NCI-H2081 treated with DMSO at 0.1 percent for 48 hours (cell line): ENCODE measurements around the gene RUNX2.

ENCODE experiments used
- DNase-seq: peaks from one replicate; lab custom pipeline; 2025; lab: John Stamatoyannopoulos, UW

Gene RUNX2

DNA sequence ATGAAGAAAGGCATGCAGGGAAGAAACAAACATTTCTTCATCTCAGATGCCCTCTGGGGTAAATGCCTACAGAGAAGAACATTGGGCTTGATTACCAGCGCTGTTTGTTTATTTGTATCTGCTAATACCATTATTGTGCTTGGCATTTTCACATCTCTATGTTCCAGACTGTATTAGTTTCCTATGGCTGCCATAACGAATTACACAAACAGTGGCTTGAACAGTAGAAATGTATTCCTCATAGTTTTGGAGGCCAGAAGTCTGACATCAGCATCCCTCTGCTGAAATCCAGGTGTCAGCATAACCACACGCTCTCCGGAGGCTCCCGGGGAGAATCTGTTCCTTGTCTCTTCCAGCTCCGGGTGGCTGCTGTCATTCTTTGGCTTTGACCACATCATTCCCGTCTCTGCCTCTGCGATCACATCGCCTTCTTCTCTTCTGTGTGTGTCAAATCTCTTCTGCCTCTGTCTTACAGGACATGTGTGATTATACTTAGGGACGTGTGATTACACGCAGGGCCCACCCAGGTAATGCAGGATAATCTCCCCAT, 291.2 kb downstream of the RUNX2 start:
- no peak for DNase-seq

DNA sequence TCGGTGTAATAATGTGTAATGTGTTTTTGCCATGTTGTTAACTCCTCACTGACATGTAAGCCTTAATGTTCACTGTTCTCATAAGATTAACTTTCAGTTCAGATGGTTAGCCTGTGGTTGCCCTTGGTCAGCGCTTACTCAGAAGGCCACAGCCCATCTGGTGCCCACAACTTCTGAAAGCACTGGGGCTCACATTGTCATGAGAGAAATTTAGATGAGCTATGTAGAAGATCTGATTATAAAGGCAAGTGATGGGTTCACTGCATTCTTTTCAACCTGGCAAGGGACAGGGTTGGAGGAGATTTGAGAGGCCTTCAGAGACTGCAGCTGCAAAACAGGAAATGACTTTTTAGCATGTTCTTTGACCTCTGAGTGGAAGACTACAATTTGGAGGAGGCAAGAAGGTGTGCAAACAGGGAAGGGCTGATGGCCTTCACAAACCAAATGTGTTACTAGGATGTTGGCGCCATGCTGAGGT, 291.9 kb downstream of the RUNX2 start:
- DNase-seq, result no peak

DNA sequence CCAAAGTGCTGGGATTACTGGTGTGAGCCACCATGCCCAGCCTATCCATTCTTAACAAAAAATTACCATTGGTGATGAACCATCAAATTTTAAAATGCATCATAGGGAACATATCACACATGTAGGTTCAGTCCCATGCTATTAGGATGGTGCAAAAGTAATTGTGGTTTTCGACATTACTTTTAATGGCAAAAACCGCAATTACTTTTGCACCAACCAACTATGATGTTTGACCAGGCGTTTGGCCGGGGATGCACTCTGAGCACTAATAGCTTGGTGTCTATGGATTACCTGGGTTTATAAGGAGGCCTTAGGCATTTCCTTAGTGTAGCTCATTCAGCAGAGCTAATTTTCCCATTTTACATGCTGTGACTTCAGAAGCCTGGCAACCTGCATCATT, 296.1 kb downstream of the RUNX2 start:
- no peak for DNase-seq

DNA sequence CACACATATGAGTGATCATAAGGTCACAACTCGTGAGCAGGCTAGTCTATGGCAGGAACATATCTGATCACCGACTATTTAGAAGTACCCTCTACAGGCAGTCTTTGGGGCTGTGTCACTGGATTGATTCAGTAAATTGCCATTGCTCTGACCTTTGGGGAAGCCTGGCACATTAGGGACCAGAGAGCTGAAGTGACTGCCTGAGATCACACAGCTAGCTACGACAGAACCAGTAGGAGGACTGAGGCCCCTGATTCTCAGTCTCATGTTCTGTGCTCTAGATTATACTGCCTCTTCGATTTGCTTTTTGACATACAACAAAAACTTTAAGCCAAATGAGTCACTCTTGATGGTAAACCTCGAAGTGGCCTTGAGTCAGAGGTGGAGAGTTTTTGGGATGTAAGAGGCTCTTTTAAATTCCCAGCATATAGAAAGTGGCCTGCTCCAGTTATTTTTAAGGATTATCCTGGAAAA, 297.1 kb downstream of the RUNX2 start:
- no peak for DNase-seq

DNA sequence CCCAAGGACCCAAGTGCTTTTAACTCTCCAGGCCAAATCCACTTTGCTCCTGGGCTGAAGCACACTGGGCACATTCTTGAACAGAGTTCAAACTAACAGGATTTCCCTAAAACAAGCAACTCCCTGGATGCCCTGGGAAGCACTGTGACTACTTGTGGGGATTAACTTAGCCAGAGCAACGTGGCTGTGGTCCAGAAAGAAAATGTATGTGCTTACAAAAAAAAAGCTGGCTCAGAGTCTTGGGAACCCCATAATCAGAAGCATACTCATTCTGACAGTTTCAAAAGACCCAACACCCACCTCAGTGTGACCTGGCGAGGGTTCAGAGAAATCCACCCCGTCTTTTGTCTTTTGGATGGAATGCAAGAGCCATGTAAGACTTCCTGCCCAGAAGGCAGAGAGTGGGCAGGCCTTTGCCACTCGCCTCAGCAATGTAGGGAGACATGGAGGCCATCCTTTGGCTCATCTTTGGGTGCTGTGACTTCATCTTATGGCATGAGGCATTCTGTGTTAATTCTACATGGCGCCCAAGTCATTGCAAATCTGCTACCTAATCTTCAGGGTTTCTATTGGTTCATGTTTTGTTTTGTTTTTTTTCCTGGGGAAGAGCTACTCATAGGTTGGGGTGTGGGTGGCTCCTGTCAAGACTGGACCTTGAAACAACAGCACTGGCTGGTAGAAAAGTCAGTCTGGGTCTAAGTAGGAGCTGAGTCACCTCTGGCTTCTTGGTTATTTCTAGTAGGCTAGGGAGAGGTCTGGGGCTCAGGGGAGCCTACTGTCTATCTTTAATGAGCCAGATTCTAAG, 298.2 kb downstream of the RUNX2 start:
- no peak for DNase-seq

DNA sequence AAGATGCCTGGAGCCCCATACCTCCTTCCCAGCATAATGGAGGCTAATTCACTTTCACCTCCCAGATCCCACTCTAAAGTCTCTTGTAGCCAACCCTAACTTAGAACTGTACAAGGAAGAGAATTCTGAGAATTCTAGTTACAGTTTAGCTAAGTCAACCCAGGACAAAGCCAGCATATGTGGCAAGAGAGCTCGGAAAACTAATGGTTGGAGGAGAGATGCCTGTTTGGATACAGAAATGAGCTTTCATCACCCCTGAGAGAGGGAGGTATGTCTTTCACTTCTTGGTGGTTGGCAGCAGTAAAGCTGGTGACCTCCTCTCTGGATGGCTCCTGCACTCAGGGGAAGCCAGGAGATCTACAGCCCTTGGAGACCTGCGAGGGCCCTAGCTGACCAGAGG, 302.2 kb downstream of the RUNX2 start:
- no peak for DNase-seq

DNA sequence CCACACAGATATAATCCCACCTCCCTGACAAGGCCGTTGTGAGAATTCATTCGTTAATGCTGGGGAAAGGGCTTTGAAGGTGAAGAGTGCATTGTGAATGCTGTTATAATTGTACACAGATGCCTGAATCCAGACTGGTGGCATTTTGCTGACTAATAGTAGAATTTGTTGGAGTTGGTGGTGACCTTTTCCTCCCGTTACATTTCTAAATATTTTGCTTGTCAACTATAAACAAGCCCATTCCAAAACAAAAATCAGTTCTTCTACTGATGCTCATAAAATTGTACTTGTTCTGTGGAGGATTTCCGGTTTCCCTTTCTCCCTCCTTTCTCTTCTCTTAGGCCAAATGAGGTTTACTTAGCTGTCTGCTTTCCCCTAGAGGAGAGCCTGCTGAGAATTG, 302.7 kb downstream of the RUNX2 start:
- DNase-seq, result no peak

DNA sequence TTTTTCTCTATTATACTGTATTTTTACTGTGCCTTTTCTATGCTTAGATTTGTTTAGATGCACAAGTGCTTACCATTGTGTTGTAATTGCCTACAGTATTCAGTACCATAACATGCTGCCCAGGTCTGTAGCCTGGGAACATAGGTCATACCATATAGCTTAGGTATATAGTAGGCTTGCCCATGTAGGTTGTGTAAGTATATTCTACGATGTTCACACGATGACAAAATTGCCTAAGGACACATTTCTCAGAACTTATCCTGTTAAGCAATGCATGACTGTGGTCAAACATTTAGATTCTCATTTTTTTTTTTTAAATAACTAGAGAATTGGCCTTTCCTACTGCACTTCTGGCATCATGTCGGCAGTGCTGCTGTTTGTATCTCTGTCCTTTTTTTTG, 303.3 kb downstream of the RUNX2 start:
- no peak for DNase-seq

DNA sequence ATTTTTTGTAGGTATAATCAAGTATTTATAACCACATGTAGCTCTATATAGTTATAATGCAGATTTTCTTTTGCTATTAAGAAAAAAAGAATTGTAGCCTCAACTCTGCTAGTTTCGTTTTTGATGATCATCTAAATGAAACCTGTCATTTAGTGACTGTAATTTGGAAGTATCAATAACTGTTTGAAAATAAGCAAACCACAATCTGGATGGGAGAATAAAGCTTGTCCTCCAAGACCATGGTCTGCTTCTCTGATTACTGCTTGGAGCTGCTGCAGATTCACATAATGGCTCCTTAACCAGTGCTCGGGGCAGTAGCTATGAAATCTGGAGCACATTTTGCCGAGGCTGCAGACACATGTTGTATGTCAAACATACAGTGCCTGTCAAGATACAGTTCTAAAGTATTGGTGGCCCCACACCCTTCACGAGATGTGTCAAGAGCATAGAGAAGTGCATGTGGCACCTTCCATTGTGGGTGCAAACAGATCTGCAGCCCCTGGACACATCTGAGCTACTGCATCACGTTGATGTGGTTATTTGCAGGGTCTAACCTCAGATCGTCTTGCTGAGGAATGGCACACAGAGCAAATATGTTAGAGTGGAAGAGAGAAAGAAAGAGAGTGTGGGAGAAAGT, 305.3 kb downstream of the RUNX2 start:
- no peak for DNase-seq

DNA sequence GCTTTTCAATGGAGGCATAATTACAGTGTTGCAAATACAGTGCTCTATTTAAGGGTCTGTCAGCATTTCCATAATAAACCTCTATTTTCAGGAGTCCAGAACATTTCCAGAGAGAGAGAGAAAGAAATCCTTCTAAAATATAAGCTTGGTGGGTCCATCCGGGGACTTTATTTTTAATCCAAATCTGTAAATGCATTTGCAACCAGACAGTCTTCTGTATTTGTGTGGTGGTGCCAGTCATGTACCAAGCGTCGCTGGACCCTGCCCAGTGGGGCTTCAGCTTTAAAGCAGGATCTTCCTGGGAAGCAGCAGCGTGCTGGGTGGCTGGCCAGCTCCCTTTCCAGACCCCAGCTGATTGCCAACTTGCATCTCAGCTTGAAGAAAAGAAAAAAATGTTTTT, 306.1 kb downstream of the RUNX2 start:
- DNase-seq, result no peak

DNA sequence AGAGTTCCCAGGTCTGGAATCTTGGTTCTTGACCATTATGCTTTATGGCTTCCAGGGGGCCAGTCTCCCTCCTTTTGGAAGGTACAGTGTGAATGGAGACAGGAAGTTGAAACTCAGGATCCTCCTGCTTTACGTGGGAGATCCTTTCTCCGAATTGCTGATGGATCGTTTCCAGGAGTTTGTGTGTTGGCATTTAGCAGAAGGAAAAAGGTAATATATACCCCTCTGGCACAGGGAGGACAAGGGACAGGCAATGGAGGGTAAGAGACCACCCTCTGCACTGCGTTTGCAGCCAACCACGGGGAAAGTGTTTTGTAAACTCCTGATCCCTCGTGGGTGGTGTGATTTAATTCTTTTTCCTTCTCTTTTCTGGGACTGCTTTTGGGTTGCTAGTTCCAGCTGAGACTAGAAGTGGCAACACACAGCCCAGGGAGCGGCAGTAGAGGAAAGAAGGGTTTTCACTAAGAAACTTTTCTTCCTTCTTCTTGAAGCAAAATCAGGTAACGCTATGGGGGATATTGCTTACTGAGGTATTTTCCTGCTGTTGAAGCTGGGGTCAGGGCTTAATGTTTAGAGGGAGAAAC, 307.2 kb downstream of the RUNX2 start:
- DNase-seq, result no peak

DNA sequence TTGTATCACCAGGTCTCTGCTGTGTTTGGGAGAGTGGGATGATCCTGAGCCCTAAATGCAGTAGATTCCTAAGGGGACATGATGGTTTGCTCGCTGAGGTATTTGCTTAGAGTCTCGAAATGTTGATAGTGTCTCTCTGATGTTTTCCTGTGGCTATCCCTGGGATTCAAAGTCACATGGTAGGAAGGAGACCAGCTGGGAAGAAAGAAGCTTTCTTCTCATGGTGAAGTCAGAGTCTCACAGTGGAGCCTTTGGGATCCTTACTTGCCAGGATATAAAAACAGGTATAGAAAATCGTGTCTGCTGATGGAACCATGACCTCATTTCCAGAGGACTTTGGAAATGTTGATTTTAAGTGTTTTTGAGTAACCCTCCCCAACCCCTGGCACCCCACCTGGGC, 308.9 kb downstream of the RUNX2 start:
- no peak for DNase-seq

DNA sequence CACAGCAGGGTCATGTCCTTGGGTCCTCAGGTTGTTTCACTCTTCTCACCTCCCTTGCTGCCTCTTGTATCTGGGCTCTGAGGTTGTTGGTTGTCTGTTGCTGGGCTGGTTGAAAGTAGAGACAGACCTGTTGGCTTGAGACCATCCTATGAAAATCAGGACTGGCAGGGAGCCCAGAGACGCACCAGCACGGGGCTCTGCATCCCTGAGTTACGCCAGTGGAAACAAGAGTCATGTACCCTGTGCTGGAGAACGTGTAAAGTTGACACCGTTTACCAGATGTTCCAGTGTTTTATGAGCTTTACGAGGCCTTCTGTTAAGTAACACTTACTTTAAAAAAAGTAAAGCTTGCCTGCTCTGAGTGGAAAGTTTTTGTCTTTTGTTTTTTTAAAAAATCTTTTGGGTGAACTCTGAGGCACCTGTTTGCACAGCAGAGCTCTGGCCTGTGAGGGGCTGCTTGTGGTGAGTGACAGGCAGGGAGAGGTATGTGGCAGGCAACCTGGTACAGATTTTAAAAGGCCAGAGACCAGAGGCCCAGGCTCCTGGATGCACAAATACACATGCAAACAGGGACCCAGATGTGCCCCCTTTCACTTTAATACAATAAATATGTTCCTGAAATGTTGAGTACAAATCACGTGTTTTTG, 309.6 kb downstream of the RUNX2 start:
- no peak for DNase-seq

DNA sequence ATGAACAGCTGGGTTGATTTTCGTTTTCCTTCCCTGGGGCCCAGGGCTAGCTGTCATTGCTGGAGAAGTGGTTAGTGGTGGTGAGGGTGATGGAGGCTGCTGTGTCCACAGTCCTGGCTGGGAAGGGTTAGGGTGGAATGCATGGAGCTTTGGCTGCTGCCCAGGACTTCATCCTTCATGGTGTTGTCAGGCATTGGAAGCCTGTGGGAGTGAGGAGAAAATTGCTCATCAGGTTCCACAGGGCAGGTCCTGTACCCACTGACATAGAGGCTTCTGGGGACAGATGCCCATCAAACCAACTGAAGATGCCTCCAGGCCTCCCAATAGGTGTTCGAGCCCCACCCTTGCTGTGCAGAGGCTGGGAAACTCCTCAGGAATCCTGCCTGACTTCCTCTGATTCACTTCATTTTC, 312.0 kb downstream of the RUNX2 start:
- DNase-seq, result no peak

DNA sequence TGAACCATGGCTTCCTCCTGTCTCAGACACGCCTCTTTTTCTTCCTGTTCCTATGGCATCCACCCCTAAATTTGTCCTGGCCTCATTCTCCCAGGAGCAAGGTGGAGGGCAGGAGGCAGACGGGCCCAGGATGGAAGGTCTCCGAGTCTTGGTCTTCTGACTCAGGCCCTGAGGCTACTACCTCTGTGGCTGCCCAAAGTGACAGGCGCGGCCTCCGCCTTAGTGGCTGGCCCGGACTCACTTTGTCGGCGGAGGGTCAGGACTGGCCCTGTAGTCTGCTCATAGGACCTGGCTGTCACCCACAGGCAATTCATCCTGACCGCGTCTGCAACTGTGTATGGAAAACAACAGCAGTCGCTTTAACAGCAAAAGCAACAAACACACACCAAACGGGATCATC, 312.7 kb downstream of the RUNX2 start:
- no peak for DNase-seq

DNA sequence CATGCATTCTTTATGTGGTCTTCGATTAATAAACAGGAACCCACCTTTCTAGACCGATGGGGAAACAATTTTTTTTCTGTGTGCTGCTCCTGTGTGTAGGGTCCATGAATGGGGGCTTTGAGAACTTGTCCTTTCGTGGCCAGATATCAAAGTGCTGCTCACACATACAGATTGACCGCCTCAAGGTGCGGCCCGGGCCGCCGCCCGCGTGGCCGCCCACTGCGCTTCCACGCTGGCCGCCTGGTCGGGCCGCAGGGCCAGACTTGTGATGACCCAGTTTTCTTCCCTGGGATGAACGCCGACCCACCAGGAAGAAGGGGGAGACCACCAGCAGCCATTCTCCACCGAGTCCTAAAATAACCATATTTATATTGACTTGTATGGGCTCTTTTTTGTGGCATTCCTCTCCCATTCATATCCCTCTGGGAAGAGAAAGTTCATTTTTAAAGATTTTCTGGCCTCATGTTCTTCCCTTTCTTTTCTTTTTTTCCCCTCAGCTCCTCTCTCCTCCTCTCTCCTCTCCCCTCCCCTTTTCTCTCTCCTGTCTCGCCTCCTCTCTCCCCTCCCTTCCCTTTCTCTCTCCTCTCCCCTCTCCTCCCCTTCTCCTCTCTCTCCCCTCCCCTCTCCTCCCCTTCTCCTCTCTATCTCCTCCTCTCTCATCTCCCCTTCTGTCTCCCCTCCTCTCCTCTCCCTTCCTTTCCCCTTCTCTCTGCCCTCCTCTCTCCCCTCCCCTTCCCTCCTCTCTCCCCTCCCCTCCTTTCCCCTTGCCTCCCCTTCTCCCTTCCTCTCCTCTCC, 314.4 kb downstream of the RUNX2 start:
- no peak for DNase-seq

DNA sequence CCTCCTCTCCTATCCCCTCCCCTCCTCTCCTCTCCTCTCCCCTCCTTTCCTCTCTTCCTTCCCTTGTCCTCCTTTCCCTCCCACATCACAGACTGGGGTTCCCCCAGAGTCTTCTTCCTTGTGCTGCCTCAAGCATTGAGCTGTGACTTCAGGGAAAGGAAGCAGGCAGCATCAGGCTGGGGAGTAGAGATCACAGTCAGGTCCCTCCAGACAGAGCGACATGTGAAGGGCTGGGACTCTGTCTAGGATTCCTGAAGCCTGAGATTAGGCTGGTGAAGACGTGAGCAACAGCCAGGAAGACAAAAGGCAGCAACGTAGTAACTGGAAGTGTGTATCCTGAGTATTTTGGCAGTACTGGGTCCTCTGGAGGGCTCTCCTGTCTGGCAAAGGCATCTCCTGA, 315.0 kb downstream of the RUNX2 start:
- no peak for DNase-seq

DNA sequence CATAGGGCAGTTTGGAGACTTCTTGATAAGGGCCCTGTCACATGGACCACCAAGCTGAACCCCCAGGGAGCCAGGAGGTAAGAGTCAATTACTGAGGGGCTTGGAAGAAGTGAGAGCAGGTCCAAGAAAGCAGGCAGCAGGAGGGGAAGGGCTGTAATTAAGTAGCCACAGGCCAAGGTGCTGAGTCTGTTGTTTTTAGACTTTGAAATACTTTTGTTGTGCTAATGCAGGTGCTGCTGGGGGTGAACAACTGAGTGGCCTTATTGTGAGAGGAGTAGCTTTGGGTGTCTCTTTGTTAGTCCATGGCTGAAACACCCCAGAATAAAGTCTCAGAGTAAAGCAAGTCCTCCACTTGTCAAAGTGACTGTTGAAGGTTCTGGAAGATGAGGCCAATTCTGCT, 316.6 kb downstream of the RUNX2 start:
- DNase-seq, result no peak

DNA sequence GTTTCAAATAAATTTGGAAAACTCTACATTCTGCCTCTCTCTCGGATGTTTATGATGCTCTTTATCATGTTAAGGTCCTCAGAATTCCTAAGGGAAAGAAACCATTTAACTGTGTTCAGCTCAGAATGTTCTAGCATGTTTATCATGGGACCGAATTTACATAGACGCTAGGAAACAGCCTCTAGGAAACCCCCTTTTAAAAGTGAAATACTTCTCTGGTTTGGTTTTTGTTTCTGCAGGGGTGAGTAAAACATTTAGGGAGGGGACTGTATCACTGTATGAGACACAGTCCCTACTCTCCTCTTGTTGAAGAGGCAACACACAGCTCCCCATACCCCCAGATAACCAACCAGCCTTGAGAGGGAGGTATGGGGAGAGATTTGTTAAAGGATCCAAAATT, 317.2 kb downstream of the RUNX2 start:
- DNase-seq, result no peak

DNA sequence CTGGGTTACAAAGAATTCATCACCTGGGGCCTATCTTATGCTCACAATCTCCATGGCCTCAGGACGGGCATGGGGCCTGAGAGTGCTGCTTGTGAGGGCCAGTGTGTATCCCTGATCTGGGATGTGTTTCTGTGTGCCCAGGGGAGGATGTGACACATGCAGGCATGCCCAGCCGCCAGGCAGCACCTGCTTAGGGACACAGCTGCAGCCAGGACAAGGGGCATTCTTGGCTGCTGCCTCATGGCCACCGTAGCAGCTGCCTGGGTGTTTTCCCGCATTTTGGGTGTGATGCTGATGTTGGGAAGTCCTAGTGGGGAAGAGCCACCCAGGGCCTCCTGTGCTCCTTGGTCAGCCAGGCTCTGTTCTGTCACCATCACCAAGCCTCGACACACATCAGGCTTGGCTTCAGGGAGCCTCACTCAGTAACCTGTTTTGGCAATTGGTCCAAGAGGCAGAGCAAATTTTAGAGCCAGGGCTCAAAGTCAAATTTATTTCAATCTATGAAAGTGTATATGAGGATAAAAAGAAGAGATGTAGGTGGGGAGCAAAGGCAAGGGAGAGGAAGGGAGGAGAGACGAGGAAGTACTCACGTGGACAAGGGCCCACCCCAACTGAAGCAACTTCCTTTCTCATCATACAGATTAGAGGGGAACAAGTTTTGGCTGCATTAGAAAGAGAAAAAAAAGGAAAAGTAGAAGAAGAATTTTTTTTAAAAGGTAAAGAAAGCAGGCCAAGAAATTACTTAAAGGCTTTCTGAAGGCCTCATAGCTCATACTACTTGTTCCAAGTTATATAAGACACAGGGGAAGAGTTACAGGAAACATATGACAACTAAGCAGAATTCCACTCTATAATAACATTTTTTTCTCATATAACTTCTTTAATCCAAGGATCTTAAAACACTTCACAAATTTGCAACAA, 319.5 kb downstream of the RUNX2 start:
- no peak for DNase-seq

DNA sequence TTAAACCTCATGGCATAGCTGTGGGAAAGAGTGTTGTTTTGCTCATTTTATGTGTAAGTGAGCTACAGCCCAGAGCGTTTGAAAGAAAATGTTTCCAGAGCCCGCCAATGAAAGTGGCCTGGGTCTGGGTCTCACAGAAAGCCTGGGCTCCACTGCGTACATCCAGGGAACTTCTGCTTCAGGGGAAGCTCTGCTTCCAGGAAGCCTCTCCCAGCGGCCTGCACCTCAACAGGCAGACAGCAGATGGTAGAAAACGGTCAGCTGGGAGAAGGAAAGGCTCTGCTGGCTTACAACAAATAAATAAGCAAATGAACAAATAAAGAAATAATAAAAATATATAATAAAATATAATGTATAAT, 320.1 kb downstream of the RUNX2 start:
- DNase-seq, result no peak
